NB4 (cell line): ENCODE measurements around the gene CDH1.

Experiments used
- POLR2A ChIP-seq: IDR thresholded peaks from 2 replicates; pipeline ENCODE4 v1.6.1; 2011; ENCODE audit warnings: mild to moderate bottlenecking; ENCODE audit not compliant: insufficient read length; ENCODE audit errors: extremely low read depth
- TF ChIP-seq, protein P1 (sequence below): IDR thresholded peaks from one replicate; pipeline ENCODE4 v1.5.1; 2012; ENCODE audit warnings: low read depth, low read length
- TF ChIP-seq, protein P2 (sequence below): IDR thresholded peaks from 2 replicates; pipeline ENCODE4 v1.6.1; 2011; ENCODE audit warnings: low read depth, low read length

DNA sequence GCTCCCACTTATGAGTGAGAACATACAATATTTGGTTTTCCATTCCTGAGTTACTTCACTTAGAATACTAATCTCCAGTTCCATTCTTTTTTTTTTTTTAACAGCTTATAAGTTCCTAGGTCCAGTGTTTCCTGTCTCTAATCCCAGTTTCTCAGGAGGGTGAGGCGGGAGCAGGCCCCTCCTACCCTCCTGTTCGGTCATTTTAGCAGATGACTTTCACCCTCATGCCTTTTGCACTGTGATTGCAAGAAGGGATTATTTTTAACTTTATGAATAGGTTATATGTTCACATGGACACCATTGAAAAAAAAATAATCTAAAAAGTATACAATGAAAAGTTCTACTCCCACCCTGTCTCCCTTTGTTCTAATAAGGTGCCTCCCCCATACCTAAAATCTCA is 47.6 kb downstream of the CDH1 start:
- TF ChIP-seq POLR2A, result no peak
- TF ChIP-seq, protein P1, sequence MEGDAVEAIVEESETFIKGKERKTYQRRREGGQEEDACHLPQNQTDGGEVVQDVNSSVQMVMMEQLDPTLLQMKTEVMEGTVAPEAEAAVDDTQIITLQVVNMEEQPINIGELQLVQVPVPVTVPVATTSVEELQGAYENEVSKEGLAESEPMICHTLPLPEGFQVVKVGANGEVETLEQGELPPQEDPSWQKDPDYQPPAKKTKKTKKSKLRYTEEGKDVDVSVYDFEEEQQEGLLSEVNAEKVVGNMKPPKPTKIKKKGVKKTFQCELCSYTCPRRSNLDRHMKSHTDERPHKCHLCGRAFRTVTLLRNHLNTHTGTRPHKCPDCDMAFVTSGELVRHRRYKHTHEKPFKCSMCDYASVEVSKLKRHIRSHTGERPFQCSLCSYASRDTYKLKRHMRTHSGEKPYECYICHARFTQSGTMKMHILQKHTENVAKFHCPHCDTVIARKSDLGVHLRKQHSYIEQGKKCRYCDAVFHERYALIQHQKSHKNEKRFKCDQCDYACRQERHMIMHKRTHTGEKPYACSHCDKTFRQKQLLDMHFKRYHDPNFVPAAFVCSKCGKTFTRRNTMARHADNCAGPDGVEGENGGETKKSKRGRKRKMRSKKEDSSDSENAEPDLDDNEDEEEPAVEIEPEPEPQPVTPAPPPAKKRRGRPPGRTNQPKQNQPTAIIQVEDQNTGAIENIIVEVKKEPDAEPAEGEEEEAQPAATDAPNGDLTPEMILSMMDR, result no peak
- TF ChIP-seq, protein P2, sequence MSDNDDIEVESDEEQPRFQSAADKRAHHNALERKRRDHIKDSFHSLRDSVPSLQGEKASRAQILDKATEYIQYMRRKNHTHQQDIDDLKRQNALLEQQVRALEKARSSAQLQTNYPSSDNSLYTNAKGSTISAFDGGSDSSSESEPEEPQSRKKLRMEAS, result no peak
